Measurements from ENCODE around the gene MEIS2. TPM values are rescaled to one million over a fixed set of nuclear protein-coding genes. Genes with fewer than 3 reads are reported as not detected.

Gene MEIS2
- total RNA-seq, 8 experiments from 2014 or later: 21.5 to 747 (median 133) TPM

- 0 to 40% (median 7%) methylated on average over 1 of the region's 1 CpG; no CpG with 5 or more reads in 2 of the 10 experiments for whole genome bisulfite sequencing, 10 experiments
- in situ Hi-C loops (cut with MboI; ENCODE audit: low pct_unique_long_range_greater_than_20kb in 2 of 9, low sequenced_read_pairs in 9 of 9, unreplicated experiment in 9 of 9): loop anchor here in 1 of 9 experiments (25.0 kb wide), 1 partner anchor 754 kb away; no protein-coding TSS in a partner anchor
- peak in 4 of 8 experiments; percentile 15 to 72 (median 61) for ATAC-seq (replicated peaks in 6 of 8)
- no peak overlapping the region for H3K27ac ChIP-seq
- no peak overlapping the region for H3K4me3 ChIP-seq
- peaks cover 0 to 12% of the 10 kb centered on the region in 2 donors for H3K4me1 ChIP-seq (replicated peaks in 1 of 2)
Measured at GRCh38 chr15:37133602-37134001, 33.3 kb upstream of the MEIS2 start.

GRCh38 chr15:37132826-37133417 lies 32.6 kb upstream of the MEIS2 start:
- ATAC-seq (replicated peaks in 6 of 8): no peak
- peaks cover 0 to 12% of the 10 kb centered on the region in 2 donors for H3K4me1 ChIP-seq (replicated peaks in 1 of 2)
- no peak overlapping the region for H3K4me3 ChIP-seq
- no peak overlapping the region for H3K27ac ChIP-seq
- 88 to 100% (median 92%) methylated on average over 1 to 2 of the region's 2 CpGs; no CpG with 5 or more reads in 4 of the 10 experiments for WGBS, 10 experiments
- in situ Hi-C loops (cut with MboI; ENCODE audit: low pct_unique_long_range_greater_than_20kb in 2 of 9, low sequenced_read_pairs in 9 of 9, unreplicated experiment in 9 of 9): loop anchor here in 1 of 9 experiments (25.0 kb wide), 1 partner anchor 754 kb away; no protein-coding TSS in a partner anchor

- ATAC-seq (replicated peaks in 6 of 8): peak in 4 of 8 experiments; percentile 42 to 76 (median 48)
- Histone ChIP-seq H3K27ac (no peak overlapping the region), H3K4me1 (replicated peaks in 1 of 2) (peaks cover 0 to 12% of the 10 kb centered on the region in 2 donors), H3K4me3 (no peak overlapping the region)
- in situ Hi-C loops (cut with MboI; ENCODE audit: low pct_unique_long_range_greater_than_20kb in 2 of 9, low sequenced_read_pairs in 9 of 9, unreplicated experiment in 9 of 9): loop anchor here in 1 of 9 experiments (25.0 kb wide), 1 partner anchor 756 kb away; no protein-coding TSS in a partner anchor
- WGBS, 10 experiments: 0 to 80% (median 69%) methylated on average over 1 to 2 of the region's 2 CpGs; no CpG with 5 or more reads in 1 of the 10 experiments
Measured at GRCh38 chr15:37131621-37132020, 31.3 kb upstream of the MEIS2 start.

GRCh38 chr15:37130356-37130755 lies 30.0 kb upstream of the MEIS2 start:
- ATAC-seq (replicated peaks in 6 of 8): peak in 2 of 8 experiments; percentile 39 to 45
- Histone ChIP-seq H3K4me3 (no peak overlapping the region), H3K27ac (no peak overlapping the region), H3K4me1 (replicated peaks in 1 of 2) (peaks cover 0 to 12% of the 10 kb centered on the region in 2 donors)
- in situ Hi-C loops (cut with MboI; ENCODE audit: low pct_unique_long_range_greater_than_20kb in 2 of 9, low sequenced_read_pairs in 9 of 9, unreplicated experiment in 9 of 9): loop anchor here in 1 of 9 experiments (25.0 kb wide), 1 partner anchor 757 kb away; no protein-coding TSS in a partner anchor
- 20 to 100% (median 69%) methylated on average over 1 to 4 of the region's 4 CpGs; no CpG with 5 or more reads in 1 of the 10 experiments for WGBS, 10 experiments

GRCh38 chr15:37125143-37125542 lies 24.8 kb upstream of the MEIS2 start:
- peak in 6 of 8 experiments; percentile 21 to 95 (median 72) for ATAC-seq (replicated peaks in 6 of 8)
- Histone ChIP-seq H3K27ac (no peak overlapping the region), H3K4me3 (no peak overlapping the region), H3K4me1 (replicated peaks in 1 of 2) (peaks cover 0 to 5% of the 10 kb centered on the region in 2 donors)
- in situ Hi-C loops (cut with MboI; ENCODE audit: low pct_unique_long_range_greater_than_20kb in 2 of 9, low sequenced_read_pairs in 9 of 9, unreplicated experiment in 9 of 9): loop anchor here in 1 of 9 experiments (25.0 kb wide), 1 partner anchor 762 kb away; no protein-coding TSS in a partner anchor
- 0 to 84% (median 57%) methylated on average over 1 to 4 of the region's 4 CpGs for WGBS, 10 experiments

- in situ Hi-C loops (cut with MboI; ENCODE audit: low pct_unique_long_range_greater_than_20kb in 2 of 9, low sequenced_read_pairs in 9 of 9, unreplicated experiment in 9 of 9): loop anchor here in 8 of 9 experiments (25.0 kb wide), 6 partner anchors 237 to 1612 kb away; no protein-coding TSS in a partner anchor
Measured at GRCh38 chr15:37124331-37124730, 24.0 kb upstream of the MEIS2 start.

GRCh38 chr15:37122703-37123102 lies 22.4 kb upstream of the MEIS2 start:
- ATAC-seq (replicated peaks in 6 of 8): no peak
- no peak overlapping the region for H3K27ac ChIP-seq
- in situ Hi-C loops (cut with MboI; ENCODE audit: low pct_unique_long_range_greater_than_20kb in 2 of 9, low sequenced_read_pairs in 9 of 9, unreplicated experiment in 9 of 9): loop anchor here in 8 of 9 experiments (25.0 kb wide), 6 partner anchors 235 to 1610 kb away; no protein-coding TSS in a partner anchor
- 80 to 100% (median 100%) methylated on average over 1 of the region's 1 CpG; no CpG with 5 or more reads in 2 of the 10 experiments for WGBS, 10 experiments
- peaks cover 0 to 5% of the 10 kb centered on the region in 2 donors for H3K4me1 ChIP-seq (replicated peaks in 1 of 2)
- H3K4me3 ChIP-seq: no peak overlapping the region

More at GRCh38 chr15:37124331-37124730, 24.0 kb upstream of the MEIS2 start:
- ATAC-seq (replicated peaks in 6 of 8): no peak
- H3K27ac ChIP-seq: no peak overlapping the region
- H3K4me3 ChIP-seq: no peak overlapping the region
- peaks cover 0 to 5% of the 10 kb centered on the region in 2 donors for H3K4me1 ChIP-seq (replicated peaks in 1 of 2)

GRCh38 chr15:37121492-37121891 lies 21.1 kb upstream of the MEIS2 start:
- 88 to 100% (median 95%) methylated on average over 1 of the region's 1 CpG; no CpG with 5 or more reads in 4 of the 10 experiments for WGBS, 10 experiments
- H3K4me3 ChIP-seq: no peak overlapping the region
- in situ Hi-C loops (cut with MboI; ENCODE audit: low pct_unique_long_range_greater_than_20kb in 2 of 9, low sequenced_read_pairs in 9 of 9, unreplicated experiment in 9 of 9): loop anchor here in 8 of 9 experiments (25.0 kb wide), 6 partner anchors 234 to 1609 kb away; no protein-coding TSS in a partner anchor

GRCh38 chr15:37117030-37117429 lies 16.7 kb upstream of the MEIS2 start:
- in situ Hi-C loops (cut with MboI; ENCODE audit: low pct_unique_long_range_greater_than_20kb in 2 of 9, low sequenced_read_pairs in 9 of 9, unreplicated experiment in 9 of 9): loop anchor here in 8 of 9 experiments (25.0 kb wide), 6 partner anchors 230 to 1605 kb away; no protein-coding TSS in a partner anchor
- H3K4me3 ChIP-seq: no peak overlapping the region
- no peak overlapping the region for H3K27ac ChIP-seq
- WGBS, 10 experiments: 67 to 100% (median 95%) methylated on average over 1 of the region's 1 CpG
- H3K4me1 ChIP-seq (replicated peaks in 1 of 2): peaks cover 13 to 21% of the 10 kb centered on the region in 2 donors
- no peak for ATAC-seq (replicated peaks in 6 of 8)

More at GRCh38 chr15:37121492-37121891, 21.1 kb upstream of the MEIS2 start:
- Histone ChIP-seq H3K27ac (no peak overlapping the region), H3K4me1 (replicated peaks in 1 of 2) (peaks cover 0 to 5% of the 10 kb centered on the region in 2 donors)
- ATAC-seq (replicated peaks in 6 of 8): no peak

- in situ Hi-C loops (cut with MboI; ENCODE audit: low pct_unique_long_range_greater_than_20kb in 2 of 9, low sequenced_read_pairs in 9 of 9, unreplicated experiment in 9 of 9): loop anchor here in 8 of 9 experiments (25.0 kb wide), 6 partner anchors 228 to 1603 kb away; no protein-coding TSS in a partner anchor
- WGBS, 10 experiments: 80 to 100% (median 93%) methylated on average over 1 to 3 of the region's 3 CpGs; no CpG with 5 or more reads in 3 of the 10 experiments
- no peak overlapping the region for H3K27ac ChIP-seq
- no peak for ATAC-seq (replicated peaks in 6 of 8)
- H3K4me3 ChIP-seq: no peak overlapping the region
- peaks cover 20 to 33% of the 10 kb centered on the region in 2 donors for H3K4me1 ChIP-seq (replicated peaks in 1 of 2)
Measured at GRCh38 chr15:37115538-37115937, 15.2 kb upstream of the MEIS2 start.

GRCh38 chr15:37112971-37113670 lies 12.8 kb upstream of the MEIS2 start:
- ATAC-seq (replicated peaks in 6 of 8): peak in 3 of 8 experiments; percentile 26 to 51 (median 49)
- Histone ChIP-seq H3K27ac (no peak overlapping the region), H3K4me1 (replicated peaks in 1 of 2) (peaks cover 23 to 52% of the 10 kb centered on the region in 2 donors), H3K4me3 (no peak overlapping the region)
- WGBS, 10 experiments: 7 to 100% (median 81%) methylated on average over 1 to 3 of the region's 5 CpGs
- in situ Hi-C loops (cut with MboI; ENCODE audit: low pct_unique_long_range_greater_than_20kb in 2 of 9, low sequenced_read_pairs in 9 of 9, unreplicated experiment in 9 of 9): loop anchor here in 8 of 9 experiments (25.0 kb wide), 6 partner anchors 226 to 1601 kb away; no protein-coding TSS in a partner anchor

GRCh38 chr15:37112171-37112570 lies 11.8 kb upstream of the MEIS2 start:
- Histone ChIP-seq H3K27ac (no peak overlapping the region), H3K4me3 (no peak overlapping the region), H3K4me1 (replicated peaks in 1 of 2) (peaks cover 27 to 59% of the 10 kb centered on the region in 2 donors)
- in situ Hi-C loops (cut with MboI; ENCODE audit: low pct_unique_long_range_greater_than_20kb in 2 of 9, low sequenced_read_pairs in 9 of 9, unreplicated experiment in 9 of 9): loop anchor here in 8 of 9 experiments (25.0 kb wide), 6 partner anchors 225 to 1600 kb away; no protein-coding TSS in a partner anchor
- 38 to 100% (median 59%) methylated on average over 1 to 4 of the region's 4 CpGs; no CpG with 5 or more reads in 2 of the 10 experiments for WGBS, 10 experiments
- no peak for ATAC-seq (replicated peaks in 6 of 8)
